HCT116 (cell line): ENCODE results near the gene SPDYE2B. TPM values are rescaled to one million over a fixed set of nuclear protein-coding genes. Genes with fewer than 3 reads are reported as not detected.
"Not testable (repeated sequence)": the region's sequence is repeated elsewhere in the genome, so short reads cannot be mapped to it uniquely, and the experiment has no call there.

Experiments used
- ATAC-seq: fragments of 200-7000 bp; cut with Tn5 transposase; 2 replicates; pipeline ENCODE4 v1.9.1; 2020; ENCODE audit warnings: mild to moderate bottlenecking, moderate library complexity
- BruUV-seq: library from RNA; stranded (reverse); fragments of 400-500 nt; replicated peaks from 2 replicates; lab custom pipeline; 2021; lab: Mats Ljungman, UMichigan
- CTCF ChIA-PET: fragments of 300-600 bp; sonication (Branson Sonifier 250); formaldehyde crosslinking; loops from one replicate; lab custom pipeline; 2021; ENCODE audit warnings: antibody characterized with exemption; lab: Charles Lee
- POLR2A ChIA-PET: fragments of 300-600, 350-600 bp; sonication (Branson Sonifier 250); formaldehyde crosslinking; loops from one replicate; lab custom pipeline; 2021; ENCODE audit warnings: antibody characterized with exemption; lab: Charles Lee
- RAD21 ChIA-PET, 2 experiments: fragments of 300-600 bp; sonication (Branson Sonifier 250); formaldehyde crosslinking; loops; one replicate each; lab custom pipeline; 2023; ENCODE audit warnings: low total read pairs in 2 of 2; ENCODE audit not compliant: uncharacterized antibody in 2 of 2, unreplicated experiment in 2 of 2, low non-redundant PET in 1 of 2; lab: Charles Lee
- DNase-seq: peaks from one replicate; pipeline ENCODE4 v3.0.0-alpha.2; 2010; ENCODE audit warnings: low read depth, low spot score
- H2AFZ ChIP-seq: fragments of 200-600 bp; shearing (Covaris generic), sonication (generic); 2 replicates; pipeline ENCODE4 v1.6.1; 2017; ENCODE audit warnings: low read depth, mixed run types, mixed read lengths, antibody characterized with exemption, low read length; ENCODE audit not compliant: poor library complexity, severe bottlenecking
- H3K27ac ChIP-seq: 2 replicates; pipeline ENCODE4 v1.5.1; 2012; ENCODE audit warnings: low read depth, low read length
- H3K27me3 ChIP-seq: fragments of 200-600 bp; sonication (generic); 2 replicates; pipeline ENCODE4 v1.6.1; 2016; ENCODE audit warnings: mixed run types, low read length, mixed read lengths; ENCODE audit not compliant: insufficient read depth
- H3K36me3 ChIP-seq, 2 experiments: fragments of 200-500 bp in 1 of 2; fragments of 200-600 bp in 1 of 2; sonication (Bioruptor generic) in 1 of 2; sonication (generic) in 1 of 2; 2 replicates each; pipeline versions ENCODE4 v1.5.1 to v1.6.1; 2014 to 2016; ENCODE audit warnings: low read length in 2 of 2, inconsistent platforms in 1 of 2, mixed read lengths in 1 of 2, mixed run types in 1 of 2; ENCODE audit not compliant: insufficient read depth in 2 of 2, control insufficient read depth in 1 of 2
- H3K4me1 ChIP-seq, 2 experiments: fragments of 200-600 bp in 1 of 2; sonication (generic) in 1 of 2; 2 replicates each; pipeline versions ENCODE4 v1.5.1 to v1.6.1; 2012 to 2017; ENCODE audit warnings: low read length in 2 of 2, inconsistent platforms in 1 of 2, mild to moderate bottlenecking in 1 of 2, mixed read lengths in 1 of 2, mixed run types in 1 of 2, moderate library complexity in 1 of 2; ENCODE audit not compliant: insufficient read depth in 2 of 2, control insufficient read depth in 1 of 2
- H3K4me2 ChIP-seq: fragments of 200-600 bp; sonication (generic); 2 replicates; pipeline ENCODE4 v1.6.1; 2017; ENCODE audit warnings: mixed run types, low read length, mixed read lengths
- H3K4me3 ChIP-seq, 2 experiments: fragments of 200-600 bp in 1 of 2; sonication (generic) in 1 of 2; replicated peaks in 1 of 2; 2 replicates each; pipeline ENCODE4 v1.5.1; 2011 to 2016; ENCODE audit warnings: low read length in 2 of 2, control low read depth in 1 of 2, low read depth in 1 of 2, mild to moderate bottlenecking in 1 of 2, mixed read lengths in 1 of 2, mixed run types in 1 of 2
- H3K79me2 ChIP-seq: fragments of 200-600 bp; sonication (generic); 2 replicates; pipeline ENCODE4 v1.6.1; 2017; ENCODE audit warnings: mild to moderate bottlenecking, mixed run types, low read length, moderate library complexity, mixed read lengths; ENCODE audit not compliant: insufficient read depth
- H3K9ac ChIP-seq: fragments of 200-600 bp; sonication (generic); 2 replicates; pipeline ENCODE4 v1.6.1; 2016; ENCODE audit warnings: low read length, mixed read lengths
- H3K9me2 ChIP-seq: fragments of 200-600 bp; sonication (generic), shearing (Covaris generic); 2 replicates; pipeline ENCODE4 v1.6.1; 2017; ENCODE audit warnings: mixed run types, mild to moderate bottlenecking, moderate library complexity; ENCODE audit not compliant: insufficient read depth
- H3K9me3 ChIP-seq, 2 experiments: fragments of 200-500 bp in 1 of 2; fragments of 200-600 bp in 1 of 2; sonication (Bioruptor generic) in 1 of 2; sonication (generic) in 1 of 2; 2 replicates each; pipeline ENCODE4 v1.6.1; 2014 to 2017; ENCODE audit warnings: low read length in 2 of 2, mixed read lengths in 2 of 2, inconsistent platforms in 1 of 2, low read depth in 1 of 2, mild to moderate bottlenecking in 1 of 2, mixed run types in 1 of 2, moderate library complexity in 1 of 2; ENCODE audit not compliant: control insufficient read depth in 1 of 2, insufficient read depth in 1 of 2
- H4K20me1 ChIP-seq: fragments of 200-600 bp; sonication (generic), shearing (Covaris generic); 2 replicates; pipeline ENCODE4 v1.6.1; 2017; ENCODE audit warnings: mixed run types, mild to moderate bottlenecking, moderate library complexity; ENCODE audit not compliant: insufficient read depth
- intact Hi-C: fragments of 100-400 bp; cut with micrococcal nuclease; formaldehyde crosslinking; loops from 2 replicates; pipeline ENCODE4 v1.10.0; 2022
- total RNA-seq: library from RNA; stranded (reverse); gene quantifications from one replicate; pipeline ENCODE4 v1.2.1, GENCODE V29; 2021; ENCODE audit not compliant: unreplicated experiment

Gene SPDYE2B
- total RNA-seq, 1 experiment from 2014 or later = not detected

GRCh38 chr7:102643404-102643803 is 6.7 kb upstream of the SPDYE2B start:
- H3K4me1 ChIP-seq, H3K27ac ChIP-seq, H3K79me2 ChIP-seq, H3K36me3 ChIP-seq, H3K9me3 ChIP-seq, H3K9ac ChIP-seq, CTCF ChIA-PET, ATAC-seq, POLR2A ChIA-PET, DNase-seq, H3K4me3 ChIP-seq, H3K4me2 ChIP-seq, intact Hi-C loops, H3K9me2 ChIP-seq, H4K20me1 ChIP-seq, H2AFZ ChIP-seq, RAD21 ChIA-PET, H3K27me3 ChIP-seq: not testable (repeated sequence)
- BruUV-seq = TSS peak; percentile 51

- H3K9me2 ChIP-seq, H3K79me2 ChIP-seq, BruUV-seq, H3K36me3 ChIP-seq, DNase-seq, intact Hi-C loops, H3K27me3 ChIP-seq, H3K9me3 ChIP-seq, POLR2A ChIA-PET, H3K4me2 ChIP-seq, H3K4me1 ChIP-seq, RAD21 ChIA-PET, H3K9ac ChIP-seq, H3K27ac ChIP-seq, H4K20me1 ChIP-seq, H2AFZ ChIP-seq, CTCF ChIA-PET, H3K4me3 ChIP-seq, ATAC-seq: not testable (repeated sequence)
Observed at GRCh38 chr7:102647813-102648212, 2.3 kb upstream of the SPDYE2B start.

- H4K20me1 ChIP-seq, H3K4me3 ChIP-seq, H3K79me2 ChIP-seq, H3K4me2 ChIP-seq, intact Hi-C loops, H3K9me2 ChIP-seq, H2AFZ ChIP-seq, H3K9me3 ChIP-seq, BruUV-seq, H3K4me1 ChIP-seq, POLR2A ChIA-PET, DNase-seq, ATAC-seq, H3K9ac ChIP-seq, RAD21 ChIA-PET, H3K36me3 ChIP-seq, CTCF ChIA-PET, H3K27ac ChIP-seq, H3K27me3 ChIP-seq: not testable (repeated sequence)
Observed at GRCh38 chr7:102664765-102665164, 14.6 kb downstream of the SPDYE2B start.

GRCh38 chr7:102666850-102667249 is 16.7 kb downstream of the SPDYE2B start:
- BruUV-seq, intact Hi-C loops: not testable (repeated sequence)

More at GRCh38 chr7:102666850-102667249, 16.7 kb downstream of the SPDYE2B start:
- H3K79me2 ChIP-seq, H3K4me3 ChIP-seq, H3K9me2 ChIP-seq, CTCF ChIA-PET, H3K27ac ChIP-seq, RAD21 ChIA-PET, H3K27me3 ChIP-seq, H3K9me3 ChIP-seq, H3K9ac ChIP-seq, H3K4me1 ChIP-seq, H2AFZ ChIP-seq, DNase-seq, ATAC-seq, H3K36me3 ChIP-seq, H4K20me1 ChIP-seq, POLR2A ChIA-PET, H3K4me2 ChIP-seq: not testable (repeated sequence)
